ENCODE measurements around the gene MACROH2A1. TPM values are rescaled to one million over a fixed set of nuclear protein-coding genes. Genes with fewer than 3 reads are reported as not detected.

MACROH2A1 gene
- total RNA-seq, 1 donor from 2014 or later: 123 TPM

- H3K27me3 Mint-ChIP-seq (ENCODE audit: unreplicated experiment): peaks cover 5% of the 10 kb centered on the region
- no peak overlapping the region for H3K4me3 Mint-ChIP-seq (ENCODE audit: unreplicated experiment)
- no peaks in the 10 kb centered on the region for H3K36me3 Mint-ChIP-seq (ENCODE audit: unreplicated experiment)
- DNase-seq (ENCODE audit: extremely low spot score, unreplicated experiment): peak; percentile 72
- no peak for TF ChIP-seq CTCF (IDR thresholded peaks at IDR 0.05)
- no peaks in the 10 kb centered on the region for H3K4me1 Mint-ChIP-seq (ENCODE audit: unreplicated experiment)
- H3K9me3 Mint-ChIP-seq (ENCODE audit: unreplicated experiment): no peaks in the 10 kb centered on the region
- H3K27ac Mint-ChIP-seq (ENCODE audit: unreplicated experiment): no peak overlapping the region
Observed at GRCh38 chr5:135435467-135436330, 36.7 kb upstream of the MACROH2A1 start.

GRCh38 chr5:135434591-135435466, 35.8 kb upstream of the MACROH2A1 start:
- H3K27me3 Mint-ChIP-seq (ENCODE audit: unreplicated experiment): peaks cover 13% of the 10 kb centered on the region
- no peaks in the 10 kb centered on the region for H3K4me1 Mint-ChIP-seq (ENCODE audit: unreplicated experiment)
- H3K36me3 Mint-ChIP-seq (ENCODE audit: unreplicated experiment): no peaks in the 10 kb centered on the region
- no peak overlapping the region for H3K4me3 Mint-ChIP-seq (ENCODE audit: unreplicated experiment)
- no peak overlapping the region for H3K27ac Mint-ChIP-seq (ENCODE audit: unreplicated experiment)
- H3K9me3 Mint-ChIP-seq (ENCODE audit: unreplicated experiment): no peaks in the 10 kb centered on the region
- DNase-seq (ENCODE audit: extremely low spot score, unreplicated experiment): peak; percentile 56
- no peak for TF ChIP-seq CTCF (IDR thresholded peaks at IDR 0.05)

- peaks cover 2% of the 10 kb centered on the region for H3K9me3 Mint-ChIP-seq (ENCODE audit: unreplicated experiment)
- peaks cover 18% of the 10 kb centered on the region for H3K27me3 Mint-ChIP-seq (ENCODE audit: unreplicated experiment)
- no peaks in the 10 kb centered on the region for H3K36me3 Mint-ChIP-seq (ENCODE audit: unreplicated experiment)
- TF ChIP-seq CTCF (IDR thresholded peaks at IDR 0.05): no peak
- DNase-seq (ENCODE audit: extremely low spot score, unreplicated experiment): peak; percentile 72
- no peaks in the 10 kb centered on the region for H3K4me1 Mint-ChIP-seq (ENCODE audit: unreplicated experiment)
- H3K4me3 Mint-ChIP-seq (ENCODE audit: unreplicated experiment): no peak overlapping the region
- no peak overlapping the region for H3K27ac Mint-ChIP-seq (ENCODE audit: unreplicated experiment)
Observed at GRCh38 chr5:135433681-135434426, 34.8 kb upstream of the MACROH2A1 start.

GRCh38 chr5:135432113-135432512, 33.1 kb upstream of the MACROH2A1 start:
- Mint-ChIP-seq H3K4me3 (ENCODE audit: unreplicated experiment) (no peak overlapping the region), H3K27ac (ENCODE audit: unreplicated experiment) (no peak overlapping the region), H3K4me1 (ENCODE audit: unreplicated experiment) (no peaks in the 10 kb centered on the region), H3K9me3 (ENCODE audit: unreplicated experiment) (peaks cover 11% of the 10 kb centered on the region), H3K27me3 (ENCODE audit: unreplicated experiment) (peaks cover 18% of the 10 kb centered on the region), H3K36me3 (ENCODE audit: unreplicated experiment) (no peaks in the 10 kb centered on the region)
- no peak for TF ChIP-seq CTCF (IDR thresholded peaks at IDR 0.05)
- no peak for DNase-seq (ENCODE audit: extremely low spot score, unreplicated experiment)
